CMK (cell line): ENCODE results near the gene ST7.

Experiments
- DNase-seq: peaks from one replicate; pipeline ENCODE4 v3.0.0-alpha.2; 2010; ENCODE audit warnings: low read depth

Gene ST7

DNA sequence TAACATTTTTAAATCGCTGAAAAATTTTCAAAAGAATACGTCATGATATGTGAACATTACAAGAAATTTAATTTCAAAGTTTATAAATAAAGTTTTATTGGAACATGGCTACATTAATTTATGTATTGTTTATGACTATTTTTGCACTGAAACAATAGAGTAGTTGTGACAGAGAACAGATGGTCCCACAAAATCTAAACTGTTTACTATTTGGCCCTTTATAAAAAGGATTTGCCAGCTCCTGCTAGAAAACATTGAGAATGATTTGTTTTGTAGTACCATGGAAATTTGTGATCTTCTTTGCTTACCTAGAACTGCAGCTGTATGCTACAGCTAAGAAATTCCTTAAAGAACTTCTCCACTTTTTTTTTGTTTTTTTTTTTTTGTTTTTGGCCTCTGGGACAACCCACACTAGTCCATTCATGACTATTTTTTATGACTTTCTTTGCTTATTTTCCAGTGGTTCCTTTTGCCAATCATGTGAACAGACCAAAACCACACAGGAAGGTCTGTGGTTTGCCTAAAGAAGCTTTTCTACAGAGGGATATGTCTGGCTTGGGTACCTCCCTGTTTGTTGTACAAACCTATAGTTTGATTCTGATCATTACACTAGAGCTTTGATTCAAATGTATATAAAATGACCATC is 55.7 kb downstream of the ST7 start:
- DNase-seq: no peak

DNA sequence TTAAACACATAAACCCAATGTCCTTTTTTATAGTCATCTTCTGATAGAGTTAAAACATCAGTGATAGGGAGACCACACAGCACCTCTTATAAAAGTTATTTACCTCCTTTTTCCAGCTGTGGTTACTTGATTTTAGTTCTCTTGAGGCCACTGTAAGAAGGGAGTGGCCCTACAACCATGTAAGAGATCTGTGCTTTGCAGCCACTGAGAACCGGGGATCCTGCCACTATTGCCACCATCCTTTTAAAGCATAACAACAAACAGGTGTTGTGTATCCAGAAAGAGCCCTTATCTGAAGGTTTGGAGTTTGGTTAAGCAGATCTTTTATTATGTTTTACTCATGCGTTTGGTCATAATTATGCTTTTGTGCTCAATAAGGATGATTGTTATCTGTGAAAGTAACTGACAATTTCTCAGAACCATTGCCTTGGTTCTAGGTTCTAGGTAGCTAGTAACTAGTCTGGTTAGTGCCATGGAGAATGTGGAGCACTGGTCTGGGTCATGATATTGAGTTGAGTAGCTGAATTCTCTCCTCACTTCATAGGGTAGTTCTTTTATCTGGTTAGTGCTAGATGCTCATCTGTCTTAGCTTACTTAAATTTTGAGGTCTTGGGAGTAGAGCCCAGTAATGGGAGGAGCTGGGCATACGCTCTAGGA is 56.5 kb downstream of the ST7 start:
- no peak for DNase-seq

DNA sequence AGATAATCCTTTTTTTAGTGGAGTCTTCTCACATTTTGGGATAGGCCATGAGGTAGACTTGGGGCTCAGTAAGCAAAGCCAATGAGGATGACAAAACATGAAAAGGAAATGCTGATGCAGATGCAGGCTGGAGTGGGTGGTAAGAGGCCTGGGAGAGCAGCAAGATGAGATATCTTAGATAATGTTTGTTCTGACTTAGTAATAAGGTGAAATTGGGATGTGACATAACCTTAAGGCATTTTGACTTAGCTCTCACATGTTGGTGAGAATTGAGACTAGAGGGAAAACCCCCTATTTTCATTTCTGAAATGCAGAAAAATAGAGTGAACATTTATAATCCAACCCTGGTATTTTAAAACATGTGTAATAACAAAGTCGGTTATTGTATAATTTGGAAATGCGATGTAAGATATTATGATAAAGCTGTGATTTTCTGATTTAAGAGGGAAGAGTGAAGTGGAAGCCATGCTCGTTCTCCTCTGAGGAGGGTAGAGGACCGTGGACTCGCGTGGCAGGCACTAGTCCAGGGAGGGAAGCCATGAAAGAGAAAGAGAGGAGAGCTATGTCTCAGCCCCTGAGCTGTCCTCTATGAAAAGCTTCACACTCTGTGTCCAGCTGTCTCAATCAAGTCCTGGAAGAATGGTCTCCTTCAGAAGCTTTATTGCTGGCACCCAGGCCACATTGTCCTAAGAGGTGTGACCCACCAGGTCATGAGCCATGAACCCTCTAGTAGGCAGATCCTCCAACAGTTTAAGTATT is 57.3 kb downstream of the ST7 start:
- DNase-seq: no peak

DNA sequence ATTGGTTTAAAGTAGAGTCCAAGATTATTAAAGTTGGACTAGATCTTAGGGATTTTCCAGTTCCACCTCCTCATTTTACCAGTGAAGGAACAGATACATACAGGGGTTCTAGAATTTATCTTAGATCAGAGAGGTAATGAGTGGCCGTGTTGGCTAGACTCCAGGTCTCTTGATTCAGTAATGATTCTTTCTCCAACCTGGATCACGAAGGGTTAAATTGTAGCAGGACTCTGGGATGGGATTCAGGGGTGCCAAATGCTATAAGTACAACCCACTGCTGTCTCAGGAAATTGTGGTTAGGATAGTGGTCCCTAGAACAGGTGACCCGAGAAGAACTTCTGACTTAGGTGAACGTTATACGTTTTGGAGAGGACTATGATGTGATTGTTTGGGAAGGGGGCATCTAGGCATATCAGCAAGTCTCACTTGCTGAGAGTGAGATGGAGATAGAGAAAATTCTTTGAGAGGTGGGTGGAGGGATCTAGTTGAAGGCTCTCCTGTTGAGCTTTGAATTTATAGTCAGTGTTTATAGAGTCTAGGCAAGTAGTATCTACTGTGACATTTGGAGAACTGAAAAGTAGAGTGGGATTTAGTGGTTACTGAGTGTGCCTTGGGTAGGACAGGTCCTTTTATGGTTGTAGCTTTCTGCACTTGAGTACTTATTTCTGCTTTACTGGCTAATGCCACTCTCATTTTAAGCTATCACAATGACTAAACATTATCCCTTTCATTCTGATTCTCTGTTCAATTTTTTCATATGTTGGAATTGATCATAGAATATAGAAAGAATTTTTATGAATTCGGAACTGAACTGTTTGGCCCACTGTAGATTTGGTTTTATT is 58.3 kb downstream of the ST7 start:
- DNase-seq: no peak

DNA sequence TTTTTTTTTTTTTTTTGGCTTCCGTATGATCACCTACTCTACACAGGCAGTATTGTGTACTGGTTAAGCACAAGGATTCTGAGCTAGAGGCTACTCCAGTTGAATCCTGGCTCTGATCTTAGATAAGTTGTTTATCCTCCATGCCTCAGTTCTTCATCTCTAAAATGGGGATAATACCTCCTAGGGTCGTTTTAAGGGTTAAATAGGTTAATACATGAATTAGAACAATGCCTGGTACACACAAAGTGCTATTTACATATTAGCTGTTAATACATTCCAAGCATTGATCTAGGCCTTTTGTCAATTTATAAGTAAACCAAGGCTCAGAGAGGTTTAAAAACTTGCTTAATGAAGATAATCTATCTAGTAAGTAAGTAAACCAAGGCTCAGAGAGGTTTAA is 59.0 kb downstream of the ST7 start:
- DNase-seq: no peak

DNA sequence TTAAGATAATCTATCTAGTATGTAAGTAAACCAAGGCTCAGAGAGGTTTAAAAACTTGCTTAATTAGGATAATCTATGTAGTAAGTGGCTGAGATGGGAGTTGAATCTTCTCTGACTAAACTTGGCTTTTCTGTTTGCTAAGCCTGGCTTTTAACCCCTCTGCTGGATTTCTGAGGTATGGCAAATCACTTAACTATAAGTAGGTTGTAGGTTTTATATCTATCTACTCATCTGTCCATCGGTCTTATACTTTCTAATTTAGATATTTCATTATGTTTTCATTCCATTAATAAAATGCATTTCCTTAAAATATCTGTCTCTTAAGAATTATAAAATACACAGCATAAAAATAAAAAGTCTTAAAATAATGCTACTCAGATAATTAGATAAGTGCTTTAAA is 59.4 kb downstream of the ST7 start:
- DNase-seq: no peak

DNA sequence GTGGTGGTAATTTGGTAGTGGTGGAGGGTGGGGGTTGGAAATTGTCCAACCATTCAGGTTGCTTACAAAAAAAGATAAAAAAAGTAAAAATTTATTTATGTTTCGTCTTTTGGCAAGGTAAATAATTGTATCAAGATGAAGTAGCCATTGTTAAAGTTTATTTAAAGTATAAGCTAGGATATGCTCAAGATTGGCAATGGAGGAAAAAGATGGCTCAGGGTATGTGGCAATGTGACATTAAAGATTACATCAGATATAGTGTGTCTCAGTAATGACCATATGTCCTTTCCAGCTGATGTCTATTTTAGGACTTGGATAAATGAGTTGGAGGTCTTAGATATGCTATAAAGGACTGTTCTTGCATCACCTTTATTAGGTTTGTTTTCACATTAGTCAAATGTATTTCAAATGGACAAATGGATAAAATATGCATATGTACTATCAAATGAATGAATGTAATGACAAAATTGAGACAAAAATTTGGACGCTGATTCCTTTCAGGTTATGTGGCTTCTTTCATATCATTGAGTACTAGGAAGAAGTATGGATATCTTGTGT is 60.9 kb downstream of the ST7 start:
- DNase-seq: no peak

DNA sequence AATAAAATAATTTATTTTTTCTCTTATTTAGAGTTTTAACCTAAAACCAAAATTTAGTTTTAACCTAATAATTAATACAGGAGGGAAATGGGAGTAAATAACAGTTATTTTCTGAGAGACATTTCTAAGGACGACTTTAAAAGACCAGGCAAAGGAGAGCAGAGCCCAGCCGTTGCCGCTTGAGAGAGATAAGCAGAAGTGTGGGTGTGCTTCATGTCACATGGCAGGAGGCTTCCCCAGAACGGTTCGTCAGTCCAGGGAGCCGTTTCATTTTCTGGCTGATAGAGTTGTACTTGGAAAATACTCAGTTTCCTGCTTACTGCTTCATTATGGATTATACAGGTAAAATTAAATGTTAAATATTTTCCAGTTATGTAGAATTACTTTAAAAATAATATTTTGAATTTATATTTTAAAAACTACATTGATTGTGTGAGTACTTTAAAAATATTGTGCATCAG is 61.4 kb downstream of the ST7 start:
- peak; percentile 25 for DNase-seq

DNA sequence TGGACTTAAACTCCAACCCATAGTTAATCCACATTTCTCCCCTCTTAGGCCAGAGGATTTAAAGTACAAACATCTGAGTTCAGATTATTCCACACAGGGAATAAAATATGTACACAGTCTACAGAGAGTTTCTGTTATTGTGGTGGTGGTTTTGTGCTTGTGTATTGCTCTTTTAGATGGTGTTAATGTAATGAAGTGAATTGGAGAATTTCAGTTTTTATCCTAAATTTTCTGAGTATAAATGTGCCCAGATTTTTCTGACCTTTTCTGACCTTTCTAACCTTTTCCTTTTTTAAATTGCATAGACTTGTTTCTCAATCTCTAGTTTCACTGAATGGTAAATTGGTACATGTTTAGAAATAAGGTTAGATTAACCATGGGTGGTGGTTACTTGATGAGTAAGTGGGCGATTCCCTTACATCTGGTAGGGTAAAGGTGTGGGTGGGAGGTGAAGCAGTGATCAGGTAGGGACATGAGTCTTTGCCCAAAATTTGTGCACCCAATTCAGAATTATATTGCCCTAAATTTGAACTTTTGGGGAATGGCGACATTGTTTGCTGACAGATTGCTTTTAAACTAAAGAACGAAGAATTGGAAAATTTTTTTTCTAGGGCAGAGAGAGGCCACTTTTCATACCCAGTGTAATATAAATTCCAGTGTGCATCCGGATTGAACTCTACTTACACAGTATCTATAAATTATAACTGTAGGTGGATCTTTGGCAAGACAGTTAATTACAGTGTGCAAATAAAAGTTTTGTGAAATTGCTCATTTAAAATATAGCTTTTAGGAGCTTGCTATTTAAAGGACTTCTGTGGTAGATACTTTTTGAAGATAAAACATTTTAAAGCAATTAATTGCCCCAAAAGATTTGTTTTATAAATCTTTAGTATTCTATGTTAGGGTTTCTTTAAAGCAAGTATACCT is 62.2 kb downstream of the ST7 start:
- no peak for DNase-seq

DNA sequence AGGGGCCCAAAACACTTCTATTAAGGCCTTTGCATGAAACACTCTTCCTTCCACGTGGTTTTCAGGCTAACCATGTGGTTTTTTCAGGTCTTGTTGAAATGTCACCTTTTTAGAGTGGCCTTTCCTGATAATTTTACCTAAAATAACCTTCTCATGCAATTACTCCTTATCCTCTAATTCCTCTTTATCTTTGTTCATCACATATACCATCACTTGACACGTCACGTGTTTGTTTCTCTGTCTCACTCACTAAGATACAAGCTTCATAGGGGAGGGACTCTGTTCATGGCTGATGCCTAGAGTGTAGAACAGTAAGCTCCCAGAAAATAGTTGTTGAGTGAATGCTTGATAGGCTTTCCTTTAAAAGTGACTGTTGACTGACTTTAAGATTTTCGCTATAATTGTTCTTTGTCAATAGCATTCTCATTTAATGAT is 63.7 kb downstream of the ST7 start:
- DNase-seq: no peak

DNA sequence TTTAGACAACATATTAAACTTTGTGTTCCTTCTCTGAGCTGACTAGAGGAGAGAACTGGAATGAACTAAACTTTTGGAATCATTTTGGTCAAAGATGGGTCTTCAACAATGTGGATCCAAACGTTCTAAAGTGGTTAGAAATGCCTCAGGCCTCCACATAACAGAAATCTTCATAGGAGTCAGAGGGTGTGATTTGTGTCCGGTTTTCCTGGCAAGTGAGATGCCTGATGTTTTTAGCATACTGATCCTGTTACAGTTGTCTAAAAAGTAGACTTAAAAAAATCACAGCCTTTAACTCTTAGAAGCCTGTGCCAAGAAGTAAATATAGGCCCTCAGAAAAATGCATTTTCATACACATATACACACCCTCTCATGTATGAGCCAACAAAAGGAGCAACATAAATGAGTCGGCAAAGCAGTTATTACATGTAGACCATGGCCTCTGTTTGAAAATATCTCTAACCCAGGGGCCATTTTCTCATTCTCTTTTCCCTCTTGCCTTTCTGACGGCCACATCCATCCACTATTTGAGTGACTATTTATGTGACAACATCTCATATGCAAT is 64.5 kb downstream of the ST7 start:
- no peak for DNase-seq

DNA sequence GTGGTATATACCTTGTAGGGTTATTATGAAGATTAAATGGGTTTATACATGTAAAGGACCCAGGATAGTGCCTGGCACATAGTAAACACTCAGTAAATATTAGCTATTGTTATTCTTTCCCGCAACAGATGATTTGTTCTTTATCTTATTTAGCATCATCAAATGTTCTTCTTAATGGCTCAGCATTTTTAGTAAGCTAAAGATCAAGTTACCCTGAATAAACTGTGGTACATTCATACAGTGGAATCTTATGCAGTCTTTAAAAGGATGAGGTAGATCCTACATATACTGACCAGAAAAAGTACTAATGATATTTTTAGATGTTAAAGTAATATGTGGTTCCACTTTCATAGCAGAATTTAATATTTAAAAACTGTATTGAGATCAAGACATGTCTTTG is 65.4 kb downstream of the ST7 start:
- no peak for DNase-seq

DNA sequence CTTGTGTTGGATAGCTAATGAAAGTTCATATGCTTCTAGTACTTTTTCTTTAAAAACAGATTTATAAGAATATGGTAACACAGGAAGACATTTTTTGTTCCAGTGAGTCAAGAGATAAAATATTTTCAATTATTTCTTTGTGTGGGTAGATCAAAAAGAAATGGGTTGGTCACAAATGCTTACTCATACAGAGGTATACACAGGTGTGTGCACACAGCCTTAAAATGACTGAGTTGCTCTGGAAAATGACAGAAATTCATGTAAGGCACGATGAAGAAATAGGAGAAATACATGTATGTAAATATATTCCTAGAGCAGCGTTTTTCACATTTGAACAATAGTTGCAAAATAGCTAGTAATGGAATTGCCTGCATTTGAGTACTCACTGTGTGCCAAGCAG is 66.0 kb downstream of the ST7 start:
- no peak for DNase-seq

DNA sequence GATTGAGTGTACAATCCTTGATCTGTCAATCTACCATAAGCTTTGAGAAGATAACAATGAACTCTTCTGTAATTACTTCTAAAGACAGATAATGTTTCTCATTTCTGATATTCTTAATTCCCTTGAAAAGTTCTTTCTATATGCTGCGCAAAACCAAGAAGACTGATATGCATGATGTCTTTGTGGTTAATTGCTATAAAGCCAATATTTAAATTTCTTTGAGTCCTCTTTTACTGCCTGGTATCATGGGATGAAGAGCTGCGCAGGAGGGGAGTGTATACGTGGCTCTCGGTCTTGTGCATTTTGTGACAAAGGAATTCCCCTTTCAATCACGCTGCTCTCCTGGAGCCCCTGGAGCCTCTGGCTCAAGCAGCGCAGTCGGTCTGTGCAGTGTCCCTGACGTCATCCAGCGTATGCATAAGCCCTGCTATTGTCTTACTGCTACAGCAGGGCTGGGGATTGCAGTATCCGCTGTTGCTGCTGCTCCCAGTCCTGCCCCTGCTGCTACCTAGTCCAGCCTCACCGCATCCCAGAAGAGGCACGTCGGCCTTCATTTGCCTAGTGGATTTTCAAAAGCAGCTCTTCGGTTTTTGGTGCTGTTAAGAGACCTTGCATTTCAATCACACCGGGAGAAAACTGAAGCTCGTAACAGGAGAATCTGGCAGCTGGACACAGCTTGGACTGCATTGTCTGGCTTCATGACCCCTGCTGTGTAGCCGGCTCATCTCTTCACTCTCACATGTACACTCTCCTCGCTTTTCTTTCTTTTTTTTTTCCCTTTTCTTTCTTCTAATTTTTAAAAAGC is 66.7 kb downstream of the ST7 start:
- no peak for DNase-seq

DNA sequence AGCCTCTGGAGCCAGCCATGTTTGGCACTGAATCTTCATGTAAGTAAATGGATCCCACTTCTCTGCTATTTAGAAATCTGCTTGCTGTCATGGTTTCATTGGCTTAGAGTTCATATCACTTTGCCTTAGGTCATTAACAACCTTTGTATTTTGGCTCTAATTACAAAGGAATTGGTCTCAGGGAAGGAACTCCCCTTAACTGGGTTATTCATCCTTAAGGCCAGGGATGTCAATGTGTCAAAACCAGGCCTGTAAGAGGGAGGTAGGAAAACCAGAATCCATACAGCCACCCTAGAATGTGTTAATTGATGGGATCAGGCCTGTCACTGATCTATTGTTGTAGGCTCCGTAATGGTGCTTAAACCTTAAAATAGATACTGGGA is 67.3 kb downstream of the ST7 start:
- no peak for DNase-seq

DNA sequence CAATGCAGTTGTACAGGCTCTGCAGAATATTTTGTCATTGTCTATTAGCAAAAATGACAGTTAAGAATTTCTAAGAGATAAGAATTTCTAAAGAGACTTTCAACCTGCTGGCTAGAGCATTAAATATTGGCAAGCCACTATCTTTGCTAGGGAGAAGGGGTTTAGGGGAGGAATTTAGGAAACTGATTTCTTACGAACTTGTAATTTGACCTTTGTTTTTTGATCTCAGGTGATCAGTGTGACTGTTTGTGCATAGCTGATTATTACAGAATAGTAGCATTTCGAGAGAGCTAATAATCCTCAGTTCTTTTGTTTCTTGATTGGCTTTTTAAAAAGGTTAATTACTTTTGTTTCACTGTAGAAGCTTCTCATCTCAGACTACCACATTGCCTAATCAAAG is 68.1 kb downstream of the ST7 start:
- DNase-seq: no peak

DNA sequence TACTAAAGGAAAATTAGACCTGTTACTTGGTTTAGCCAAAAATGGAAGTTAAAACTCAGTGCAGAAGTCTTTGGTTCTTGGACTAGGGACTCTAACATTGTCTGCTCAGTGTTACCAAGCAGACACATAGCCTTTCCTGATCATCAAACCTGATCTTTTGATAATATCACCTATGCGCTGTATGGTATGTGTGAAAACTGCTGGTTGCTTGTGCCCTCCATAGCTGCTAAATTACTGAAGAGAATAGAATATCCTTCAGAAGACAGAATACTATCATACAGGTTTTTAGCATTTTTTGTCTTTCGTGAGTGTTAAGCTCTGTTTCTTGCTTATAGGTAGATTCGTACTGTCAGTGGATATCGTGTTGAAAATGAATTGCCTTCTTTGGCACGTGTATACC is 68.7 kb downstream of the ST7 start:
- DNase-seq: no peak

DNA sequence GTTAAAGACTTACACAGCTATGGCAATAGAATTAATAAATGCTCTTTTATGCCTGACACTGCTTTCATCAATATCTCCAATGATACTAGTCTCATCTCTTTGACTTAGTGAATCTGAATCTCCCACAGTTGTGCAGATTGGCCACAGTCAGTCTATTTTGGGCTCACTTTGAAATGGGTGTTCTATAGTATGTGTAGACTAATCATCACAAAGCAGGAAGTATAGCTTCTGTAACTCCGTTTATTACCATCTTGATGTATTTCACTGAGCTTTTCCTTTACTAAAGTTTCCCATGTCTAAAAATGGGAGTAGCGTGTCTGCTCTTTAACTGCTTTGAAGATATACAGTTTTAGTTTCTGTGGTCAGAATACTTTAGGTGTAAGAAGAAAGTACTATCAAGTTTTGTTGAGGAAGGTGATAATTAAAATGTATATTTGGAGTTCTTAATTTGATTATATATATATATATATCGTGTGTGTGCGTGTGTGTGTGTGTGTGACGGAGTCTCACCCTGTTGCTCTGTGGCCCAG is 70.1 kb downstream of the ST7 start:
- DNase-seq: no peak

DNA sequence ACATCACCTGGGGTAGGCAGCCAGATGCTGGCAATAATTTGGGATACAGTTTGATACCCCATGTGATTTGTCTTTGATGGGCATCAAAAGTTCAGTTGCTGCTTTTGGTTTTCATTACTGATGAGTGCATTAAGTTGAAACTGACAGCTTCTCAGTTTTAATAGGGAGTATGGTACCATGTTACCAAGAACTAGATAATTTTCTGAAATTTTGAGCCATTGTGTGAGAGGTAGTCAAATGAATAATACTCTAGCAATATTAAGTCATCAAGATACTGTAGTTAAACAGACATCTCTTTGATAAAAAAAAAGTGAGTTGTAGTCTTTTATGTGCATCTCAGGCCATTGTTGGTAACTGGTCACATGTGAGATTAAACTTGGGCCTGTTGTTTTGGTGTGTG is 71.5 kb downstream of the ST7 start:
- no peak for DNase-seq

DNA sequence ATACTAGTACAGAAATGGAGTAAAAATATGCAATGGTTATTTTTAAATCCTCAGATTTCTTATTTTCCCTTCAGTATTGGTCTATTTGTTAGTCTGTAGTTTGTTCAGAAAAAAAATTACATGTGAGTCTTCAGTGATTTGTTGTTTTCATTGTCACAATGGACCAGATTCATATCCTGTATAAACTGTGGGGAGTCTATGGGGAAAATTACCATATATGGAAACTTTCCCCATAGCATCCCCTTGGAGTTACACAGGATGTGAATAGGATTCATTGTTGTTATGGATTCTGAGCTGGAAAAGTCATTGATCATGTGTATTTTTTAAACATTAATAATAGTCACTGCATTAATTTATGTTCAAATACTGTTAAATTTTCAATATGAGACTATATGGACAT is 72.6 kb downstream of the ST7 start:
- DNase-seq: no peak
